CD4-positive, CD25-positive, alpha-beta regulatory T cell (primary cell): ENCODE measurements around the gene RFC2. TPM values are rescaled to one million over a fixed set of nuclear protein-coding genes. Genes with fewer than 3 reads are reported as not detected.

Experiments
- ATAC-seq, 2 donors: fragments of 150-1000 bp; cut with Tn5 transposase; one replicate each; pipeline ENCODE4 v1.10.0; 2021; ENCODE audit warnings: low read depth in 2 of 2, moderate number of reproducible peaks in 2 of 2, moderate library complexity in 1 of 2
- DNase-seq, 3 donors: peaks; one replicate each; pipeline versions ENCODE4 v3.0.0 to v3.0.0-alpha.2; 2012 to 2022; ENCODE audit warnings: mixed read lengths in 1 of 3
- H3K27ac ChIP-seq: one replicate; pipeline ENCODE4 v1.7.0; 2013; ENCODE audit warnings: mild to moderate bottlenecking, low read length; ENCODE audit not compliant: insufficient read depth, poor library complexity, severe bottlenecking
- H3K27me3 ChIP-seq: one replicate; pipeline ENCODE4 v1.7.0; 2013; ENCODE audit warnings: low read length; ENCODE audit not compliant: control insufficient read depth, insufficient read depth
- H3K36me3 ChIP-seq: one replicate; pipeline ENCODE4 v1.7.0; 2013; ENCODE audit warnings: mild to moderate bottlenecking, low read length, moderate library complexity; ENCODE audit not compliant: control insufficient read depth, insufficient read depth
- H3K4me1 ChIP-seq: 2 replicates; pipeline ENCODE4 v1.7.0; 2013; ENCODE audit warnings: mild to moderate bottlenecking, low read length; ENCODE audit not compliant: insufficient read depth, control insufficient read depth, poor library complexity, severe bottlenecking
- H3K4me3 ChIP-seq: one replicate; pipeline ENCODE4 v1.7.0; 2013; ENCODE audit warnings: low read depth, mild to moderate bottlenecking, low read length, moderate library complexity
- H3K9me3 ChIP-seq, 2 experiments: 1 replicate in 1 of 2; 2 replicates in 1 of 2; pipeline ENCODE4 v1.7.0; 2013; ENCODE audit warnings: low read length in 2 of 2, mild to moderate bottlenecking in 1 of 2, moderate library complexity in 1 of 2; ENCODE audit not compliant: control insufficient read depth in 2 of 2
- H3K27ac Mint-ChIP-seq, 3 donors: one replicate each; pipeline ENCODE4 v1.8.0; 2020 to 2022; ENCODE audit warnings: mild to moderate bottlenecking in 3 of 3, mixed read lengths in 3 of 3, moderate library complexity in 2 of 3
- H3K27me3 Mint-ChIP-seq: one replicate; pipeline ENCODE4 v1.8.0; 2022; ENCODE audit warnings: mild to moderate bottlenecking, mixed read lengths
- H3K36me3 Mint-ChIP-seq: one replicate; pipeline ENCODE4 v1.8.0; 2020; ENCODE audit warnings: mixed read lengths
- H3K4me1 Mint-ChIP-seq, 4 donors: one replicate each; pipeline ENCODE4 v1.8.0; 2020 to 2022; ENCODE audit warnings: mixed read lengths in 4 of 4, mild to moderate bottlenecking in 1 of 4
- H3K4me3 Mint-ChIP-seq, 4 donors: one replicate each; pipeline ENCODE4 v1.8.0; 2020 to 2022; ENCODE audit warnings: mild to moderate bottlenecking in 4 of 4, mixed read lengths in 4 of 4, moderate library complexity in 3 of 4
- H3K9me3 Mint-ChIP-seq, 7 donors: one replicate each; pipeline ENCODE4 v1.8.0; 2020 to 2022; ENCODE audit warnings: mixed read lengths in 7 of 7, mild to moderate bottlenecking in 3 of 7, moderate library complexity in 2 of 7
- polyA plus RNA-seq, 4 donors: library from polyadenylated mRNA; unstranded; fragments of 300-500 nt; fragmentation: Illumina TruSeq; gene quantifications; one replicate each; pipeline ENCODE4 v1.2.3, GENCODE V29; 2021
- total RNA-seq: library from RNA; stranded (reverse); gene quantifications from one replicate; pipeline ENCODE4 v1.2.3, GENCODE V29; 2022

RFC2 gene
- total RNA-seq: 15.8 TPM
- polyA plus RNA-seq: 10 to 100 TPM; 26.4 to 33.8 (median 27.5) TPM

- H3K9me3 ChIP-seq: no peaks in the 10 kb centered on the region
- Mint-ChIP-seq H3K4me3 (peak within 1 kb of the TSS; percentile 92 to 97 (median 96)), H3K4me1 (peaks cover 0 to 43% (median 14%) of the 10 kb centered on the region in 4 donors), H3K27ac (peak within 1 kb of the TSS; percentile 93 to 96 (median 94)), H3K36me3 (peaks cover 9% of the 10 kb centered on the region), H3K27me3 (no peaks in the 10 kb centered on the region), H3K9me3 (no peaks in the 10 kb centered on the region)
- H3K4me3 ChIP-seq: peak within 1 kb of the TSS; percentile 85
- H3K27me3 ChIP-seq: no peaks in the 10 kb centered on the region
- ATAC-seq (peak; percentile 97), DNase-seq (peak; percentile 93 to 98 (median 96))
- peaks cover 24% of the 10 kb centered on the region for H3K4me1 ChIP-seq
- H3K36me3 ChIP-seq: peaks cover 18% of the 10 kb centered on the region
- peak within 1 kb of the TSS; percentile 85 for H3K27ac ChIP-seq
These were observed at the start of gene RFC2 for GRCh38 chr7:74254129-74254857. RFC2 (minus strand) TSS chr7:74254399; CDS start chr7:74254383, 16 bp downstream.

GRCh38 chr7:74302745-74303221 lies 48.6 kb upstream of the RFC2 start:
- no peak overlapping the region for H3K4me3 ChIP-seq
- H3K4me1 ChIP-seq: peaks cover 5% of the 10 kb centered on the region
- H3K36me3 ChIP-seq: no peaks in the 10 kb centered on the region
- ATAC-seq (no peak), DNase-seq (no peak)
- H3K36me3 Mint-ChIP-seq: no peaks in the 10 kb centered on the region
- H3K27ac Mint-ChIP-seq: no peak overlapping the region
- no peak overlapping the region for H3K4me3 Mint-ChIP-seq
- peaks cover 0 to 6% (median 0%) of the 10 kb centered on the region in 4 donors for H3K4me1 Mint-ChIP-seq
- no peaks in the 10 kb centered on the region for H3K9me3 ChIP-seq
- H3K27me3 Mint-ChIP-seq: peaks cover 12% of the 10 kb centered on the region
- no peak overlapping the region for H3K27ac ChIP-seq
- H3K9me3 Mint-ChIP-seq: peaks cover 0 to 1% (median 0%) of the 10 kb centered on the region in 7 donors
- no peaks in the 10 kb centered on the region for H3K27me3 ChIP-seq

- H3K9me3 ChIP-seq: no peaks in the 10 kb centered on the region
- no peak overlapping the region for H3K4me3 ChIP-seq
- H3K4me1 ChIP-seq: no peaks in the 10 kb centered on the region
- peaks cover 4% of the 10 kb centered on the region for H3K27me3 Mint-ChIP-seq
- H3K4me1 Mint-ChIP-seq: no peaks in the 10 kb centered on the region
- H3K36me3 ChIP-seq: no peaks in the 10 kb centered on the region
- H3K27me3 ChIP-seq: no peaks in the 10 kb centered on the region
- H3K36me3 Mint-ChIP-seq: no peaks in the 10 kb centered on the region
- H3K4me3 Mint-ChIP-seq: no peak overlapping the region
- H3K27ac ChIP-seq: no peak overlapping the region
- DNase-seq (no peak), ATAC-seq (no peak)
- H3K27ac Mint-ChIP-seq: no peak overlapping the region
- H3K9me3 Mint-ChIP-seq: peaks cover 0 to 1% (median 0%) of the 10 kb centered on the region in 7 donors
These were observed 46.7 kb upstream of the RFC2 start for GRCh38 chr7:74300926-74301325.

- Mint-ChIP-seq H3K27ac (no peak overlapping the region), H3K36me3 (no peaks in the 10 kb centered on the region), H3K27me3 (peaks cover 4% of the 10 kb centered on the region), H3K4me1 (no peaks in the 10 kb centered on the region), H3K9me3 (peaks cover 0 to 1% (median 0%) of the 10 kb centered on the region in 7 donors), H3K4me3 (no peak overlapping the region)
- Histone ChIP-seq H3K9me3 (no peaks in the 10 kb centered on the region), H3K36me3 (no peaks in the 10 kb centered on the region), H3K4me3 (no peak overlapping the region), H3K27ac (no peak overlapping the region), H3K27me3 (no peaks in the 10 kb centered on the region), H3K4me1 (no peaks in the 10 kb centered on the region)
- DNase-seq (no peak), ATAC-seq (no peak)
These were observed 45.2 kb upstream of the RFC2 start for GRCh38 chr7:74299401-74299800.

- H3K9me3 Mint-ChIP-seq: peaks cover 0 to 1% (median 0%) of the 10 kb centered on the region in 7 donors
- Histone ChIP-seq H3K9me3 (no peaks in the 10 kb centered on the region), H3K4me3 (no peak overlapping the region), H3K27me3 (no peaks in the 10 kb centered on the region), H3K27ac (no peak overlapping the region), H3K4me1 (no peaks in the 10 kb centered on the region), H3K36me3 (no peaks in the 10 kb centered on the region)
- peaks cover 5% of the 10 kb centered on the region for H3K27me3 Mint-ChIP-seq
- no peaks in the 10 kb centered on the region for H3K36me3 Mint-ChIP-seq
- no peak for ATAC-seq
- no peak for DNase-seq
- H3K4me3 Mint-ChIP-seq: no peak overlapping the region
- no peak overlapping the region for H3K27ac Mint-ChIP-seq
- peaks cover 0 to 4% (median 0%) of the 10 kb centered on the region in 4 donors for H3K4me1 Mint-ChIP-seq
These were observed 43.5 kb upstream of the RFC2 start for GRCh38 chr7:74297516-74298233.

GRCh38 chr7:74294191-74294998 lies 40.2 kb upstream of the RFC2 start:
- no peaks in the 10 kb centered on the region for H3K27me3 ChIP-seq
- H3K9me3 ChIP-seq: no peaks in the 10 kb centered on the region
- no peak overlapping the region for H3K4me3 ChIP-seq
- Mint-ChIP-seq H3K9me3 (peaks cover 0 to 1% (median 0%) of the 10 kb centered on the region in 7 donors), H3K27ac (no peak overlapping the region), H3K27me3 (peaks cover 17% of the 10 kb centered on the region), H3K36me3 (no peaks in the 10 kb centered on the region), H3K4me1 (peaks cover 0 to 20% (median 3%) of the 10 kb centered on the region in 4 donors), H3K4me3 (no peak overlapping the region)
- no peak overlapping the region for H3K27ac ChIP-seq
- no peak for ATAC-seq
- DNase-seq: no peak
- peaks cover 11% of the 10 kb centered on the region for H3K4me1 ChIP-seq
- H3K36me3 ChIP-seq: no peaks in the 10 kb centered on the region

- no peaks in the 10 kb centered on the region for H3K36me3 ChIP-seq
- DNase-seq (no peak), ATAC-seq (no peak)
- H3K4me1 ChIP-seq: peaks cover 16% of the 10 kb centered on the region
- Mint-ChIP-seq H3K9me3 (no peaks in the 10 kb centered on the region), H3K27me3 (peaks cover 22% of the 10 kb centered on the region), H3K4me1 (peaks cover 0 to 25% (median 7%) of the 10 kb centered on the region in 4 donors), H3K27ac (peak overlapping the region in 1 of 3 donors; percentile 73), H3K36me3 (no peaks in the 10 kb centered on the region), H3K4me3 (no peak overlapping the region)
- H3K4me3 ChIP-seq: no peak overlapping the region
- H3K27ac ChIP-seq: no peak overlapping the region
- no peaks in the 10 kb centered on the region for H3K27me3 ChIP-seq
- H3K9me3 ChIP-seq: no peaks in the 10 kb centered on the region
These were observed 39.3 kb upstream of the RFC2 start for GRCh38 chr7:74293577-74293908.
